ENCODE measurements around the gene NOMO2.
"Not testable (repeated sequence)": the region's sequence is repeated elsewhere in the genome, so short reads cannot be mapped to it uniquely, and the experiment has no call there.

GRCh38 chr16:18385285-18385684 lies 176.6 kb downstream of the NOMO2 start:
- not testable (repeated sequence) for TF ChIP-seq ZNF274 (IDR thresholded peaks at IDR 0.05; ENCODE audit: low read depth, low read length); YY1 (IDR thresholded peaks at IDR 0.05; ENCODE audit: insufficient read depth, insufficient read length)
